ENCODE results near the gene KRTAP22-1. TPM values are rescaled to one million over a fixed set of nuclear protein-coding genes. Genes with fewer than 3 reads are reported as not detected.

KRTAP22-1 gene
- total RNA-seq, 1 donor from 2014 or later: not detected

DNA sequence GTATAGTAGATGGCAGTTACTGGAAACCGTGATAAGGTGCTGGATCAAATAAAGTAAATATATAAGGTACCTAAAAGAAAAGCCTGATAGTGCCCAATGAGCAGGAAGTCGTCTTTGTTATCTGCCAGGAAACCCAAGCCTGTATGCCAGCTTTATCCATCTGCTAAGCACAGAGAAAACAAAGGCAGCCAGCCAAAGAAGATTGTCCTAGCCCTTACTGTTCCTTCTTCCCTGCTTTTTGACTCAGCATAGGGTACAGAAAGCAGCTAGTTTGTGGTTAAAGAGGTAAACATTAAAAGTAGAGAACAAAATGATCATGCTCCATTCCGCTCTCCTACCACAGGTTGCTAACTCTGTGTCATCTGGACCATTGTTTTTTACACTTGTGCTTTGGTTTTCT, 20.8 kb upstream of the KRTAP22-1 start:
- Histone ChIP-seq H3K9ac (ENCODE audit: low read depth in 1 of 3, low read length in 3 of 3) (no peak overlapping the region), H3K9me3 (ENCODE audit: control insufficient read depth in 3 of 3, low read length in 3 of 3) (no peaks in the 10 kb centered on the region), H3K27me3 (ENCODE audit: control insufficient read depth in 3 of 3, insufficient read depth in 3 of 3, low read length in 3 of 3) (no peaks in the 10 kb centered on the region), H3K4me1 (ENCODE audit: control insufficient read depth in 3 of 3, insufficient read depth in 3 of 3, low read length in 3 of 3) (no peaks in the 10 kb centered on the region), H3K36me3 (ENCODE audit: control insufficient read depth in 3 of 3, insufficient read depth in 3 of 3, low read length in 3 of 3) (no peaks in the 10 kb centered on the region), H3K4me3 (ENCODE audit: low read length in 3 of 3) (no peak overlapping the region), H3K27ac (ENCODE audit: low read depth, low read length) (no peak overlapping the region)

GRCh38 chr21:30582870-30583269, 18.0 kb upstream of the KRTAP22-1 start:
- no peak overlapping the region for H3K9ac ChIP-seq (ENCODE audit: low read depth in 1 of 3, low read length in 3 of 3)
- H3K36me3 ChIP-seq (ENCODE audit: control insufficient read depth in 3 of 3, insufficient read depth in 3 of 3, low read length in 3 of 3): no peaks in the 10 kb centered on the region
- H3K27ac ChIP-seq (ENCODE audit: low read depth, low read length): no peak overlapping the region
- no peaks in the 10 kb centered on the region for H3K4me1 ChIP-seq (ENCODE audit: control insufficient read depth in 3 of 3, insufficient read depth in 3 of 3, low read length in 3 of 3)
- no peak overlapping the region for H3K4me3 ChIP-seq (ENCODE audit: low read length in 3 of 3)
- H3K27me3 ChIP-seq (ENCODE audit: control insufficient read depth in 3 of 3, insufficient read depth in 3 of 3, low read length in 3 of 3): no peaks in the 10 kb centered on the region
- H3K9me3 ChIP-seq (ENCODE audit: control insufficient read depth in 3 of 3, low read length in 3 of 3): no peaks in the 10 kb centered on the region

GRCh38 chr21:30590297-30590696, 10.6 kb upstream of the KRTAP22-1 start, which contains the start of gene KRTAP22-2:
Gene KRTAP22-2 (minus strand): TSS chr21:30590397.
- no peak within 1 kb of the TSS for H3K4me3 ChIP-seq (ENCODE audit: low read length in 3 of 3)

DNA sequence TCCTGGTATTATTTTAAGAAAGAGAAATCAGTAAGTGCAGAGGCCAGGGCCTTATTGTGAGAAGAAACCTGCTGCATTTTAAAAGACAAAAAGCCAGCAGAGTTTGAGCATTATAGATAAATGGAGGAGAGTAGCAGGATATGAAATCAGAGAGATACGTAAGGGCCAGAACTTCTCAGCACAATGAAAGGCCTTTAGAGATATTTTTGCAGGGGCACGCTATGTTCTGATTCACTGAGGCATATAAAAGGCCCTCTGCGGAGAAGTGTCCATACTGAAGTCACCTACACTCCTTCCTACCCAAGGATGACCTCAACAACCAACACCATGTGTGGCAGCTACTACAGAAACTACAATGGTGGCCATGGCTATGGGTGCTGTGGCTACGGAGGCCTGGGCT, 8.7 kb upstream of the KRTAP22-1 start, which contains the start of gene KRTAP6-3:
KRTAP6-3 (plus strand) TSS at position 301 of the 400 bp plus-strand sequence; CDS start at position 307, 6 bp downstream.
- no peaks in the 10 kb centered on the region for H3K36me3 ChIP-seq (ENCODE audit: control insufficient read depth in 3 of 3, insufficient read depth in 3 of 3, low read length in 3 of 3)
- no peaks in the 10 kb centered on the region for H3K27me3 ChIP-seq (ENCODE audit: control insufficient read depth in 3 of 3, insufficient read depth in 3 of 3, low read length in 3 of 3)
- H3K9me3 ChIP-seq (ENCODE audit: control insufficient read depth in 3 of 3, low read length in 3 of 3): no peaks in the 10 kb centered on the region
- H3K9ac ChIP-seq (ENCODE audit: low read depth in 1 of 3, low read length in 3 of 3): no peak within 1 kb of the TSS
- H3K4me1 ChIP-seq (ENCODE audit: control insufficient read depth in 3 of 3, insufficient read depth in 3 of 3, low read length in 3 of 3): no peaks in the 10 kb centered on the region
- no peak within 1 kb of the TSS for H3K27ac ChIP-seq (ENCODE audit: low read depth, low read length)
- H3K4me3 ChIP-seq (ENCODE audit: low read length in 3 of 3): no peak within 1 kb of the TSS

More at GRCh38 chr21:30590297-30590696, 10.6 kb upstream of the KRTAP22-1 start, which contains the start of gene KRTAP22-2:
- no peaks in the 10 kb centered on the region for H3K4me1 ChIP-seq (ENCODE audit: control insufficient read depth in 3 of 3, insufficient read depth in 3 of 3, low read length in 3 of 3)
- H3K9me3 ChIP-seq (ENCODE audit: control insufficient read depth in 3 of 3, low read length in 3 of 3): no peaks in the 10 kb centered on the region
- H3K27ac ChIP-seq (ENCODE audit: low read depth, low read length): no peak within 1 kb of the TSS
- H3K36me3 ChIP-seq (ENCODE audit: control insufficient read depth in 3 of 3, insufficient read depth in 3 of 3, low read length in 3 of 3): no peaks in the 10 kb centered on the region
- no peak within 1 kb of the TSS for H3K9ac ChIP-seq (ENCODE audit: low read depth in 1 of 3, low read length in 3 of 3)
- H3K27me3 ChIP-seq (ENCODE audit: control insufficient read depth in 3 of 3, insufficient read depth in 3 of 3, low read length in 3 of 3): no peaks in the 10 kb centered on the region

GRCh38 chr21:30598802-30599201, 2.1 kb upstream of the KRTAP22-1 start, which contains the start of gene KRTAP6-2:
Gene KRTAP6-2 (minus strand): TSS chr21:30598902. CDS start chr21:30598874, 28 bp downstream.
- Histone ChIP-seq H3K27ac (ENCODE audit: low read depth, low read length) (no peak within 1 kb of the TSS), H3K36me3 (ENCODE audit: control insufficient read depth in 3 of 3, insufficient read depth in 3 of 3, low read length in 3 of 3) (no peaks in the 10 kb centered on the region), H3K9me3 (ENCODE audit: control insufficient read depth in 3 of 3, low read length in 3 of 3) (no peaks in the 10 kb centered on the region), H3K4me1 (ENCODE audit: control insufficient read depth in 3 of 3, insufficient read depth in 3 of 3, low read length in 3 of 3) (no peaks in the 10 kb centered on the region), H3K9ac (ENCODE audit: low read depth in 1 of 3, low read length in 3 of 3) (no peak within 1 kb of the TSS), H3K27me3 (ENCODE audit: control insufficient read depth in 3 of 3, insufficient read depth in 3 of 3, low read length in 3 of 3) (no peaks in the 10 kb centered on the region), H3K4me3 (ENCODE audit: low read length in 3 of 3) (no peak within 1 kb of the TSS)

GRCh38 chr21:30605968-30606367, 5.1 kb downstream of the KRTAP22-1 start:
- H3K27ac ChIP-seq (ENCODE audit: low read depth, low read length): no peak overlapping the region
- no peak overlapping the region for H3K9ac ChIP-seq (ENCODE audit: low read depth in 1 of 3, low read length in 3 of 3)
- H3K4me3 ChIP-seq (ENCODE audit: low read length in 3 of 3): no peak overlapping the region
- no peaks in the 10 kb centered on the region for H3K9me3 ChIP-seq (ENCODE audit: control insufficient read depth in 3 of 3, low read length in 3 of 3)
- no peaks in the 10 kb centered on the region for H3K27me3 ChIP-seq (ENCODE audit: control insufficient read depth in 3 of 3, insufficient read depth in 3 of 3, low read length in 3 of 3)
- no peaks in the 10 kb centered on the region for H3K4me1 ChIP-seq (ENCODE audit: control insufficient read depth in 3 of 3, insufficient read depth in 3 of 3, low read length in 3 of 3)
- no peaks in the 10 kb centered on the region for H3K36me3 ChIP-seq (ENCODE audit: control insufficient read depth in 3 of 3, insufficient read depth in 3 of 3, low read length in 3 of 3)

GRCh38 chr21:30612132-30612531, 11.2 kb downstream of the KRTAP22-1 start:
- no peaks in the 10 kb centered on the region for H3K36me3 ChIP-seq (ENCODE audit: control insufficient read depth in 3 of 3, insufficient read depth in 3 of 3, low read length in 3 of 3)
- H3K4me3 ChIP-seq (ENCODE audit: low read length in 3 of 3): no peak overlapping the region
- no peaks in the 10 kb centered on the region for H3K27me3 ChIP-seq (ENCODE audit: control insufficient read depth in 3 of 3, insufficient read depth in 3 of 3, low read length in 3 of 3)
- H3K27ac ChIP-seq (ENCODE audit: low read depth, low read length): no peak overlapping the region
- H3K9me3 ChIP-seq (ENCODE audit: control insufficient read depth in 3 of 3, low read length in 3 of 3): no peaks in the 10 kb centered on the region
- no peak overlapping the region for H3K9ac ChIP-seq (ENCODE audit: low read depth in 1 of 3, low read length in 3 of 3)
- no peaks in the 10 kb centered on the region for H3K4me1 ChIP-seq (ENCODE audit: control insufficient read depth in 3 of 3, insufficient read depth in 3 of 3, low read length in 3 of 3)

DNA sequence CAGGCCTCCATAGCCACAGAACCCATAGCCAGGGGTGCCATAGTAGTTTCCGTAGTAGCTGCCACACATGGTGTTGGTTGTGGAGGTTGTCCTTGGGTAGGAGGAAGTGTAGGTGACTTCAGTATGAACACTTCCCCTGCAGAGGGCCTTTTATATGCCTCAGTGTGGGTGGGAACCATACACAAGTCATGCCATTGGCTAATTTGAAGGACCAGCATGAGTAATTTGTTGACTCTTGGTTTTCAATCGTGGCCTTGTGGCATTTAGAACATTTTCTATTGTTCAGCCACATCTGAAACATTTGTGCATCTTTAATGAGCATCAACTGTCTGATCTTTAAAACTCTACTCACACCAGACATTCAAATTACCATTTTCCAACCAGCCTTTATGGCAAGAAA, 12.9 kb downstream of the KRTAP22-1 start, which contains the start of gene KRTAP6-1:
KRTAP6-1 (minus strand) TSS at position 95 of the 400 bp plus-strand sequence; CDS start at position 69, 26 bp downstream.
- H3K9me3 ChIP-seq (ENCODE audit: control insufficient read depth in 3 of 3, low read length in 3 of 3): no peaks in the 10 kb centered on the region
- H3K27me3 ChIP-seq (ENCODE audit: control insufficient read depth in 3 of 3, insufficient read depth in 3 of 3, low read length in 3 of 3): no peaks in the 10 kb centered on the region
- no peak within 1 kb of the TSS for H3K4me3 ChIP-seq (ENCODE audit: low read length in 3 of 3)
- no peaks in the 10 kb centered on the region for H3K36me3 ChIP-seq (ENCODE audit: control insufficient read depth in 3 of 3, insufficient read depth in 3 of 3, low read length in 3 of 3)
- H3K27ac ChIP-seq (ENCODE audit: low read depth, low read length): no peak within 1 kb of the TSS
- H3K9ac ChIP-seq (ENCODE audit: low read depth in 1 of 3, low read length in 3 of 3): no peak within 1 kb of the TSS
- H3K4me1 ChIP-seq (ENCODE audit: control insufficient read depth in 3 of 3, insufficient read depth in 3 of 3, low read length in 3 of 3): no peaks in the 10 kb centered on the region

- Histone ChIP-seq H3K4me1 (ENCODE audit: control insufficient read depth in 3 of 3, insufficient read depth in 3 of 3, low read length in 3 of 3) (no peaks in the 10 kb centered on the region), H3K27ac (ENCODE audit: low read depth, low read length) (no peak overlapping the region), H3K27me3 (ENCODE audit: control insufficient read depth in 3 of 3, insufficient read depth in 3 of 3, low read length in 3 of 3) (no peaks in the 10 kb centered on the region), H3K4me3 (ENCODE audit: low read length in 3 of 3) (no peak overlapping the region), H3K9me3 (ENCODE audit: control insufficient read depth in 3 of 3, low read length in 3 of 3) (no peaks in the 10 kb centered on the region), H3K9ac (ENCODE audit: low read depth in 1 of 3, low read length in 3 of 3) (no peak overlapping the region), H3K36me3 (ENCODE audit: control insufficient read depth in 3 of 3, insufficient read depth in 3 of 3, low read length in 3 of 3) (no peaks in the 10 kb centered on the region)
Observed at GRCh38 chr21:30615199-30615598, 14.3 kb downstream of the KRTAP22-1 start.

- no peaks in the 10 kb centered on the region for H3K4me1 ChIP-seq (ENCODE audit: control insufficient read depth in 3 of 3, insufficient read depth in 3 of 3, low read length in 3 of 3)
- H3K27me3 ChIP-seq (ENCODE audit: control insufficient read depth in 3 of 3, insufficient read depth in 3 of 3, low read length in 3 of 3): no peaks in the 10 kb centered on the region
- no peaks in the 10 kb centered on the region for H3K36me3 ChIP-seq (ENCODE audit: control insufficient read depth in 3 of 3, insufficient read depth in 3 of 3, low read length in 3 of 3)
- no peak within 1 kb of the TSS for H3K27ac ChIP-seq (ENCODE audit: low read depth, low read length)
- H3K4me3 ChIP-seq (ENCODE audit: low read length in 3 of 3): no peak within 1 kb of the TSS
- H3K9me3 ChIP-seq (ENCODE audit: control insufficient read depth in 3 of 3, low read length in 3 of 3): no peaks in the 10 kb centered on the region
- H3K9ac ChIP-seq (ENCODE audit: low read depth in 1 of 3, low read length in 3 of 3): no peak within 1 kb of the TSS
Observed at GRCh38 chr21:30616125-30616524, 15.2 kb downstream of the KRTAP22-1 start, which contains the start of gene KRTAP20-1. Gene KRTAP20-1 (plus strand): TSS chr21:30616425. CDS start chr21:30616455, 30 bp downstream.

Data from skeletal muscle tissue (tissue), 4 donors.